Glomerular endothelial cell (primary cell): ENCODE results near the gene LRRC75A. TPM values are rescaled to one million over a fixed set of nuclear protein-coding genes. Genes with fewer than 3 reads are reported as not detected.

ENCODE experiments used
- DNase-seq: peaks from one replicate; pipeline ENCODE4 v3.0.0-alpha.2; 2011; ENCODE audit warnings: low read depth, low spot score; ENCODE audit errors: extremely low read depth
- total RNA-seq: library from RNA; depleted of rRNA; stranded (reverse); fragments of >200 nt; gene quantifications from 2 replicates; pipeline ENCODE4 v1.2.3, GENCODE V29; 2015

Gene LRRC75A
- total RNA-seq, 1 donor from 2014 or later = 0.88 TPM

- DNase-seq = no peak
Observed at GRCh38 chr17:16494059-16494458, 2.1 kb upstream of the LRRC75A start.

GRCh38 chr17:16493531-16494046, 1.6 kb upstream of the LRRC75A start:
- no peak for DNase-seq

GRCh38 chr17:16492613-16493530, 879 bp upstream of the LRRC75A start:
- DNase-seq = no peak

GRCh38 chr17:16491131-16491702, 776 bp downstream of the LRRC75A start:
- DNase-seq = no peak

GRCh38 chr17:16489431-16489830, 2.6 kb downstream of the LRRC75A start:
- DNase-seq = no peak

- no peak for DNase-seq
Observed at GRCh38 chr17:16488968-16489337, 3.0 kb downstream of the LRRC75A start.

GRCh38 chr17:16488186-16488967, 3.6 kb downstream of the LRRC75A start:
- DNase-seq = no peak

- peak; percentile 12 for DNase-seq
Observed at GRCh38 chr17:16486373-16487250, 5.4 kb downstream of the LRRC75A start.

GRCh38 chr17:16484445-16485175, 7.4 kb downstream of the LRRC75A start:
- DNase-seq = no peak

GRCh38 chr17:16483021-16483645, 8.9 kb downstream of the LRRC75A start:
- no peak for DNase-seq

- no peak for DNase-seq
Observed at GRCh38 chr17:16482253-16482652, 9.7 kb downstream of the LRRC75A start.

- no peak for DNase-seq
Observed at GRCh38 chr17:16480995-16481394, 11.0 kb downstream of the LRRC75A start.

GRCh38 chr17:16479264-16479663, 12.7 kb downstream of the LRRC75A start:
- DNase-seq = no peak

- DNase-seq = no peak
Observed at GRCh38 chr17:16478649-16479048, 13.3 kb downstream of the LRRC75A start.

GRCh38 chr17:16477666-16478065, 14.3 kb downstream of the LRRC75A start:
- no peak for DNase-seq

GRCh38 chr17:16477255-16477654, 14.7 kb downstream of the LRRC75A start:
- no peak for DNase-seq

GRCh38 chr17:16475179-16475704, 16.8 kb downstream of the LRRC75A start:
- DNase-seq = no peak

- no peak for DNase-seq
Observed at GRCh38 chr17:16474012-16474725, 17.8 kb downstream of the LRRC75A start.
